IMR-90 (cell line): ENCODE results near the gene MROH7. TPM values are rescaled to one million over a fixed set of nuclear protein-coding genes. Genes with fewer than 3 reads are reported as not detected.

ENCODE experiments used
- ATAC-seq: fragments of 200-7000 bp; cut with Tn5 transposase; 2 replicates; pipeline ENCODE4 v1.9.1; 2020; ENCODE audit warnings: low read depth, mild to moderate bottlenecking, moderate library complexity
- BruUV-seq: library from RNA; stranded (reverse); fragments of 400-500 nt; replicated peaks from 2 replicates; lab custom pipeline; 2021; lab: Mats Ljungman, UMichigan
- CTCF ChIA-PET: fragments of 300-600 bp; formaldehyde crosslinking; extraction: SDS; loops from one replicate; lab custom pipeline; 2021; ENCODE audit warnings: antibody characterized with exemption; lab: Yijun Ruan, JAX
- POLR2A ChIA-PET: fragments of 300-600 bp; sonication (Branson Sonifier 250); formaldehyde crosslinking; loops from one replicate; lab custom pipeline; 2022; ENCODE audit warnings: antibody characterized with exemption; ENCODE audit not compliant: unreplicated experiment; lab: Charles Lee
- DNase-seq: peaks from one replicate; pipeline ENCODE4 v3.0.0; 2013
- H2AFZ ChIP-seq: replicated peaks from 2 replicates; pipeline ENCODE3; 2013; ENCODE audit warnings: low read length, mild to moderate bottlenecking; ENCODE audit not compliant: poor library complexity
- H2AK5ac ChIP-seq: 2 replicates; pipeline ENCODE4 v1.6.1; 2013; ENCODE audit warnings: low read depth, low read length, inconsistent platforms
- H2AK9ac ChIP-seq: replicated peaks from 2 replicates; pipeline ENCODE3; 2013; ENCODE audit warnings: mild to moderate bottlenecking, low read depth, low read length, moderate library complexity; ENCODE audit not compliant: poor library complexity
- H2BK120ac ChIP-seq: 2 replicates; pipeline ENCODE4 v1.6.1; 2013; ENCODE audit warnings: low read depth, low read length, inconsistent platforms
- H2BK15ac ChIP-seq: 3 replicates; pipeline ENCODE4 v1.6.1; 2013; ENCODE audit warnings: low read depth, low read length, inconsistent platforms
- H2BK20ac ChIP-seq: 2 replicates; pipeline ENCODE4 v1.6.1; 2013; ENCODE audit warnings: low read depth, mild to moderate bottlenecking, inconsistent platforms, low read length, moderate library complexity
- H2BK5ac ChIP-seq: 2 replicates; pipeline ENCODE4 v1.6.1; 2013; ENCODE audit warnings: mild to moderate bottlenecking, low read depth, low read length, inconsistent platforms; ENCODE audit not compliant: poor library complexity, severe bottlenecking
- H3K14ac ChIP-seq: replicated peaks from 2 replicates; pipeline ENCODE4 v1.6.1; 2013; ENCODE audit warnings: low read depth, low read length, inconsistent platforms
- H3K18ac ChIP-seq: 2 replicates; pipeline ENCODE4 v1.6.1; 2013; ENCODE audit warnings: low read depth, low read length, control low read depth
- H3K23ac ChIP-seq: 2 replicates; pipeline ENCODE4 v1.6.1; 2013; ENCODE audit warnings: low read depth, low read length, inconsistent platforms
- H3K27ac ChIP-seq: 2 replicates; pipeline ENCODE4 v1.5.1; 2013; ENCODE audit warnings: mild to moderate bottlenecking, control low read depth, low read length; ENCODE audit not compliant: insufficient read depth
- H3K27me3 ChIP-seq: 2 replicates; pipeline ENCODE4 v1.6.1; 2013; ENCODE audit warnings: low read length; ENCODE audit not compliant: control insufficient read depth, insufficient read depth
- H3K36me3 ChIP-seq: 2 replicates; pipeline ENCODE4 v1.6.1; 2013; ENCODE audit warnings: low read length, mixed read lengths; ENCODE audit not compliant: control insufficient read depth, insufficient read depth
- H3K4ac ChIP-seq: 2 replicates; pipeline ENCODE4 v1.6.1; 2013; ENCODE audit warnings: low read depth, low read length, inconsistent platforms
- H3K4me1 ChIP-seq: 2 replicates; pipeline ENCODE4 v1.6.1; 2013; ENCODE audit warnings: low read length, mixed read lengths; ENCODE audit not compliant: control insufficient read depth, insufficient read depth
- H3K4me2 ChIP-seq: 2 replicates; pipeline ENCODE4 v1.6.1; 2013; ENCODE audit warnings: low read depth, mild to moderate bottlenecking, control low read depth, low read length, moderate library complexity
- H3K4me3 ChIP-seq: 2 replicates; pipeline ENCODE4 v1.5.1; 2013; ENCODE audit warnings: low read depth, mild to moderate bottlenecking, control low read depth, low read length, moderate library complexity; ENCODE audit not compliant: insufficient read depth
- H3K56ac ChIP-seq: 2 replicates; pipeline ENCODE4 v1.6.1; 2013; ENCODE audit warnings: low read length, inconsistent platforms; ENCODE audit not compliant: insufficient read depth; ENCODE audit errors: extremely low read depth
- H3K79me1 ChIP-seq, 2 experiments: 2 replicates each; pipeline ENCODE4 v1.6.1; 2013; ENCODE audit warnings: low read length in 2 of 2, inconsistent platforms in 1 of 2, low read depth in 1 of 2
- H3K9ac ChIP-seq: 2 replicates; pipeline ENCODE4 v1.6.1; 2013; ENCODE audit warnings: low read depth, low read length, control low read depth
- H3K9me1 ChIP-seq: 2 replicates; pipeline ENCODE4 v1.6.1; 2013; ENCODE audit warnings: low read length, inconsistent platforms; ENCODE audit not compliant: insufficient read depth
- H3K9me3 ChIP-seq: 2 replicates; pipeline ENCODE4 v1.6.1; 2013; ENCODE audit warnings: low read length; ENCODE audit not compliant: control insufficient read depth, insufficient read depth
- H4K20me1 ChIP-seq: 2 replicates; pipeline ENCODE4 v1.6.1; 2013; ENCODE audit warnings: low read length, inconsistent platforms; ENCODE audit not compliant: insufficient read depth
- H4K5ac ChIP-seq: 2 replicates; pipeline ENCODE4 v1.6.1; 2013; ENCODE audit warnings: mild to moderate bottlenecking, low read depth, low read length, control low read depth
- H4K8ac ChIP-seq, 2 experiments: 2 replicates each; pipeline ENCODE4 v1.6.1; 2013; ENCODE audit warnings: low read depth in 2 of 2, low read length in 2 of 2, control low read depth in 1 of 2, inconsistent platforms in 1 of 2
- H4K91ac ChIP-seq: 2 replicates; pipeline ENCODE4 v1.6.1; 2013; ENCODE audit warnings: low read depth, low read length, inconsistent platforms; ENCODE audit not compliant: insufficient read depth
- FOS ChIP-seq: fragments of 150-350 bp; IDR thresholded peaks from 2 replicates; pipeline ENCODE4 v1.6.1; 2016; ENCODE audit warnings: low read depth, low read length
- MAZ ChIP-seq: IDR thresholded peaks from 2 replicates; pipeline ENCODE4 v1.6.1; 2012; ENCODE audit warnings: low read depth, mild to moderate bottlenecking, low read length, improper control_type of control experiment, moderate library complexity, borderline replicate concordance
- RCOR1 ChIP-seq: IDR thresholded peaks from 2 replicates; pipeline ENCODE4 v1.6.1; 2012; ENCODE audit warnings: mild to moderate bottlenecking, low read length, improper control_type of control experiment; ENCODE audit not compliant: insufficient replicate concordance
- RFX5 ChIP-seq: IDR thresholded peaks from 2 replicates; pipeline ENCODE4 v1.8.0; 2012; ENCODE audit warnings: low read depth, mild to moderate bottlenecking, low read length, moderate library complexity
- WGBS, 2 experiments: methylation state at CpG; one replicate each; pipeline versions ENCODE4 v1.1.5 to v1.1.7; 2013; ENCODE audit warnings: missing lambda C conversion rate in 2 of 2; ENCODE audit not compliant: insufficient read length in 1 of 2; ENCODE audit errors: extremely low coverage in 2 of 2; 5-methylcytosine and 5-hydroxymethylcytosine counted together
- dilution Hi-C: fragments of 300-500 bp; cut with HindIII; formaldehyde crosslinking; loops from one replicate; pipeline ENCODE4 v1.14.3; 2018; ENCODE audit warnings: low sequenced_read_pairs; ENCODE audit not compliant: unreplicated experiment
- in situ Hi-C: fragments of 300-500 bp; cut with MboI; formaldehyde crosslinking; loops from 3 replicates; pipeline ENCODE4 v1.14.3; 2019; ENCODE audit warnings: low sequenced_read_pairs, inconsistent platforms, mixed read lengths
- intact Hi-C: fragments of 100-400 bp; cut with micrococcal nuclease; formaldehyde crosslinking; loops from 2 replicates; pipeline ENCODE4 v1.10.0; 2022
- polyA plus RNA-seq, 3 experiments: library from polyadenylated mRNA; depleted of rRNA; stranded (reverse); fragments of >200 nt; gene quantifications; 2 replicates each; pipeline ENCODE4 v1.2.3, GENCODE V29; 2012; ENCODE audit warnings: low replicate concordance in 1 of 3
- total RNA-seq: library from RNA; depleted of rRNA; stranded (reverse); fragments of >200 nt; gene quantifications from 2 replicates; pipeline ENCODE4 v1.2.3, GENCODE V29; 2012

MROH7 gene
- total and polyA plus RNA-seq, 2 of the 4 experiments (the other 2 are of a cell fraction): not detected

DNA sequence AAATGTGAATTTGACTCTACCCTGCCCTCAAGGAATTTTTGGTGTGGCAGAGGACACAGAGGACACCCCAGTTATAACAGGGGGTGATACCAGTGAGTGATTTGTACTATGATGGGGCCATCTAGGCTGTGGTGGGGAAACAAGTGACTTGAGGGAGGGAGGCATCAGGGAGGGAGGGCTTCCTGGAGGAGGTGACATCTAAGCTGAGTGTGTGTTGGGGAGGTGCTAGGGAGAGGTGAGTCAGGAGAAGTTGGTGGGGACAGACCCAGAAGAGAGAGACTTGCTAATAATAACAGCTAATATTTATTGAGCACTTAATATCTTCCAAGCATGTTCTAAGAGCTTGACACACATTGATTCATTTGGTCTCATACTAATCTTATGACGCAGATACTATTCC is 54.2 kb downstream of the MROH7 start:
- ATAC-seq (no peak), DNase-seq (no peak)
- Histone ChIP-seq H3K9ac (no peak overlapping the region), H2BK15ac (no peak overlapping the region), H3K4ac (no peak overlapping the region), H2AFZ (no peak overlapping the region), H4K91ac (no peak overlapping the region), H4K5ac (no peak overlapping the region), H3K4me3 (no peak overlapping the region), H4K8ac (no peak overlapping the region), H4K20me1 (no peaks in the 10 kb centered on the region), H3K9me3 (no peaks in the 10 kb centered on the region), H3K23ac (no peak overlapping the region), H3K79me1 (no peaks in the 10 kb centered on the region), H3K27ac (no peak overlapping the region), H3K18ac (no peak overlapping the region), H3K4me1 (no peaks in the 10 kb centered on the region), H2BK120ac (no peak overlapping the region), H3K56ac (no peak overlapping the region), H3K14ac (no peak overlapping the region), H3K36me3 (no peaks in the 10 kb centered on the region), H2AK9ac (no peak overlapping the region), H2AK5ac (no peak overlapping the region), H2BK20ac (no peak overlapping the region), H3K27me3 (peaks cover 46% of the 10 kb centered on the region), H2BK5ac (no peak overlapping the region), H3K4me2 (no peak overlapping the region), H3K9me1 (no peaks in the 10 kb centered on the region)
- ChIA-PET CTCF (no interaction called here), POLR2A (no interaction called here)
- in situ Hi-C loops: no loop called here
- intact Hi-C loops: no loop called here
- WGBS, 2 experiments: no CpG with 5 or more reads among the region's 1 CpG
- no peak for TF ChIP-seq RFX5
- no peak for TF ChIP-seq RCOR1
- TF ChIP-seq FOS: no peak
- TF ChIP-seq MAZ: no peak
- BruUV-seq: no TSS peak
- dilution Hi-C loops: no loop called here
